ENCODE results near the gene MZT2A.
A peak's percentile ranks its signal among the peaks of the same experiment; 100 is the strongest.
"Not testable (repeated sequence)": the region's sequence is repeated elsewhere in the genome, so short reads cannot be mapped to it uniquely, and the experiment has no call there.

Gene MZT2A

DNA sequence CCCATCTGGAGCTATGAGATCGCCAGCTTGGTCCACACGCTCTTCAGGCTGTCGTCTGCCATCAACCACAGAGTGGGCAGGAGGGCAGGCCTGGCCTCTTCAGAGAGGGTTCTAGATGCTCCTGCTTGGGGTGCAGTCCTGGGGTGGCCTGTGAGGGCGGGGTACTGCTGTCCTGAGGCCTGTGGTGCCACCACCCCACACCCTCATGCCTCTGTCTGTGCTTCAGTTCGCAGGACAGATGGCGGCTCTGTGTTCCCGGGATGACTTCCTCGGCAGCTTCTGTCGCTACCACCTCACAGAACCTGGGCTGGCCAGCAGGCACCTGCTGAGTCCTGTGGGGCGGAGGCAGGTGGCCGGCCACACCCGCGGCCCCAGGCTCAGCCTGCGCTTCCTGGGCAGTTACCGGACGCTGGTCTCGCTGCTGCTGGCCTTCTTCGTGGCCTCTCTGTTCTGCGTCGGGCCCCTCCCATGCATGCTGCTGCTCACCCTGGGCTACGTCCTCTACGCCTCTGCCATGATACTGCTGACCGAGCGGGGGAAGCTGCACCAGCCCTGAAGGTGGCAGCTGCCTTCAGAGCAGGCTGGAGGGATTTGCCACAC, 27.8 kb upstream of the MZT2A start:
- DNase-seq, result not testable (repeated sequence)

DNA sequence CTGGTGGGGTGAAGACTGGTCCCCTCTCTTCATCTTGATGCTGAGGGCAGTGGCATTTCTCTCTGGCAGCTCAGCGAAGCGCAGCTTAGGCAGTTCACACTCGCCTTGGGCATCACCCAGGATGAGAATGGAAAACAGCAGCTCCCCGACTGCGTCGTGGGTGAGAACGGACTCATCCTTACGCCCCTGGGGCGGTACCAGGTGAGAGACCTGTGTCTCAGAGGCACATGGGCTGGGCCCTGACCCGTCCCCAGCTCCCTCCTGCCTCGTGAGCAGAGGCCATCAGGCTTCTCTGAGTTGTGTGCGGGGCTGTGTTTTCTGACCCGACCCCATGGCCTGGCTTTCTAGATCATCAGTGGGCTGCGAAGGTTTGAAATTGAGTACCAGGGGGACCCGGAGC, 27.3 kb upstream of the MZT2A start:
- DNase-seq, result no peak

DNA sequence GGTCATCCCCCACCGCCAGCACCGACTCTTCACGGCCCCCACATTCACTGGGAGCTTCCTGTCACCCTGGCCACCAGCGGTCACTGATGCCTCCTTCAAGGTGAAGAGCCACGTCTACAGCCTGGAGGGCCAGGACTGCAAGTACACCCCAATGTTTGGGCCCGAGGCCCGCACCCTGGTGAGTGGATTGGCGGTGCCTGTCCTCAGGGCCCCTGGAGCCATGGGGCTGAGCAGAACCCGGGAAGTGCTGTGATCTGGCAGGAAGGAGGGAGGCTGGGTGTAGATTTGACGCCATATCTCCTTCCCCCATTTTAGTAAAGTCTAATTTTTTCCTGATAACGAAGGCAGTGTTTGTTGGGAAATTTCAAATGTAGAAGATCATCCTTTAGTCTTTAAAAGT, 26.3 kb upstream of the MZT2A start:
- not testable (repeated sequence) for DNase-seq

- not testable (repeated sequence) for DNase-seq
These were observed 25.7 kb upstream of the MZT2A start for GRCh38 chr2:131517856-131518255.

GRCh38 chr2:131517106-131517831, 25.1 kb upstream of the MZT2A start:
- no peak for DNase-seq

DNA sequence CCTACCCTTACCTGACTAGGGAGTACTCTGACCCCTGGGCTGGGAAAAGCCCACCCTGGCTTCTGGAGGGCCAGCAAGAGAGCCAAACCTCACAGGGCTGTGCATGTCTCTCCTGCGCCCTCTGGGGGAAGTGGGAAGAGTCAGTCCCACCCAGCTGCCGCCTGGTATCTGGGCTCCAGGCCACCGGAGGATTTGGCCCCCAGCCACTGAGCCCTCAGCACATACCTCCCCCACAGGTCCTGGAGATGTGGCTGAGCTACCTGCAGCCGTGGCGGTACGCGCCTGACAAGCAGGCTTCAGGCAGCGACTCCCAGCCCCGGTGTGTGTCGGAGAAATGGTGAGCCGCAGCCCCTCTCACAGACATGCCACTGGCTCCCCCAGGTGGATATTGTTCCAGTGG, 24.4 kb upstream of the MZT2A start:
- not testable (repeated sequence) for DNase-seq

GRCh38 chr2:131516011-131516410, 23.8 kb upstream of the MZT2A start:
- no peak for DNase-seq

DNA sequence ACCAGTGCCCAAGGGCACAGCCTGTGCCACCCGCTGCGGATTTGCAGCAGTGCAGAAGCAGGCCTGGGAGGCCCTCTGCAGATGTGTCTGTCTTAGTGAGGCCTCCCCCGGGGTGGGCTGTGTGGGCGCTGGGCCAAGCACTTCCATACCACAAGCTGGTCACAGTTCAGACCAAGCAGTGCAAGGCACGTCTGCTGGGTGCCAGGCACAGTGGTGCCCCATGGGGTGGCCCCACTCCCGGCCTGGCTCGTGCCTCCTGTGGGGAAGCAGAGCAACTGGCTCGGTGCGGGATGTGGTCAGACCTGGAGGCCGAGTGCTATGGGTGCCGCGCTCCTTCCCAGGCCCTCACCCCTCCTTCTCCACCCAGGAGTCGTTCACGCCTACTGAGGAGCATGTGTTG, 23.0 kb upstream of the MZT2A start:
- not testable (repeated sequence) for DNase-seq

GRCh38 chr2:131514408-131515166, 22.4 kb upstream of the MZT2A start:
- DNase-seq, result not testable (repeated sequence)

DNA sequence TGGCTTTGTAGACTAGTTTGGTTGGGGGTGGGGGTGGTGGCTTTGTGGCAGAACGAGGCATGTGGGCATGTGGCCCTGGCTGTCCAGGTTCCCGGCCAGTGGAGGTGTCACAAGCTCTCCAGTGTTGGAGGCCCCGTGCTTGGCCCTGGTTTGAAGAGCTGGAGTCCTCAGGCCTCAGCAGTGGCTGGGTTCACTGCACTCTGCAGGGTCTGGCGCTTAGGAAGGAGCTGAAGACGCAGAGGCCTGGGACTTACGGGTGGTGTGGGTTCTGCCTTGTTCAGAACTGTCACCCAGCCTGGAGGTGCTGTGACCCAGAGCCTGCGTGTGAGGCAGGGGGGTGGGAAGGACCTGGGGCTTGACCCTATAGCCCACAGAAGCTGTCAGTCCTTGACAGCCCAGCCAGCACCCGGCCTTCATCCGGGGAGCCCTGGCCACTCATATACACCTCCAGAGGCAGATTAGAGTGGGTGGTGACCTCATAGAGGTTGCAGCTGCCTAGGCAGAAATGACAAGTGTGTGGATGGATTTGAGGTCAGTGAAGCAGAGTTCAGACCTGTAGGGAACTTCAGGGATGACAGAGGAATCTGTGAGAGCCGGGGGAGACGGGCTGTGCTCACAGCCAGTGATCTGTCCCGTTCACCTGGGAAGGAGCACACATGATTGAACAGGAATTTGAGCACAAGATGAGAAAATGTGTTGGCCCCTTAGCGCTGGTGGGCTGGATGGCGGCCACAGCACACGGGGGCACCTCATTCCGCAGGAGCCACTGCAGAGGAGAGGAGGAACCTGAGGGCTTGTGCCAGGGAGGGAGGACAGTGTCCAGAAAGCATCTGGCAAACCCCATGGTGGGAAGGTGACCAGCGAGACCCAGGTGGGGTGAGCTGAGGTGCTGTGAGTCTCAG, 20.0 kb upstream of the MZT2A start:
- not testable (repeated sequence) for DNase-seq

DNA sequence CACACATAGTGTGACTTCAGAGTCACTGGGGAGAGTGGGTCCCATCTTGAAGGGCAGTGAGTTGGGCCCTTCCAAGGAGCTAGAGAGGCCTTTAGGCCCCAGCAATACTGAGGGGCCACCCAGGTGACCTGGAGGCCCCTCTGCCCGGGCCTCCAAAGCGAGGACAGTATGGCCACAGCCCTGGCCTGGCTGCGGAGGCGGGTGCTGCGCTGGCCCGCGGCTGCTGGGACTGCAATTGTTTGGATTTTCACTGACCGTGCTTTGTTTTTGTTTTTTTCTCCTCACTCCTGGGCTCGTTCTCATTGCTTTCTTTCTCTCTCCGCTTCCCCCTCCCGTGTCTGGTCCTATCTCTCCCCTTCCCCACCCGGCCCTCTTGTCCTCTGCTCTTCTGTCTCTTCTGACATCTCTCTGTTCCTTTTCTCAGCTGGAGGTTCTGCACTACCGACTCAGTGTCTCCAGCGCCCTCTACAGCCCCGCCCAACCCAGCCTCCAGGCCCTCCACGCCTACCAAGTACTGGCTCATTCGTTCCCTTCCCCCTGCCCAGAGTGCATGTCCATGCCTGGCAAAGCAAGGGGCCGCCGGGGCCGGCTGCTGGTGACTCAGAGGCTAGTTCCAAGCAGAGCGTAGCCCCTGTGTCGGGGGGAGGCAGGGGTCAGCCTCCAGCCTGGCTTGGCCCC, 19.2 kb upstream of the MZT2A start:
- not testable (repeated sequence) for DNase-seq

- no peak for DNase-seq
These were observed 17.4 kb upstream of the MZT2A start for GRCh38 chr2:131509615-131510014.

GRCh38 chr2:131504082-131504750, 12.0 kb upstream of the MZT2A start:
- DNase-seq, result not testable (repeated sequence)

DNA sequence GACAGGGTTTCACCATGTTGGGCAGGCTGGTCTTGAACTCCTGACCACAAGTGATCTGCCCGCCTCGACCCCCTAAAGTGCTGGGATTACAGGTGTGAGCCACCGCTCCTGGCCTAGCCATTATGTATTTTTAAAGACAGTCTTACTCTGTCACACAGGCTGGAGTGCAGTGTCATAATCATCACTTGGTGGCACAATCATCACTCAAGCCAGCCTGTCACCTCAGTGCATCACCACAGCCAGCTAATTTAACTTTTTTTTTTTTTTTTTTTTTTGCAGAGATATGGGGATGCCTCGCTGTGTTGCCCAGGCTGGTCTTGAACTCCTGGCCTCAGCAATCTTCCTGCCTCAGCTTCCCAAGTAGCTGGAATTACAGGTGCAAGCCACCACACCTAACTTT, 11.4 kb upstream of the MZT2A start:
- not testable (repeated sequence) for DNase-seq

DNA sequence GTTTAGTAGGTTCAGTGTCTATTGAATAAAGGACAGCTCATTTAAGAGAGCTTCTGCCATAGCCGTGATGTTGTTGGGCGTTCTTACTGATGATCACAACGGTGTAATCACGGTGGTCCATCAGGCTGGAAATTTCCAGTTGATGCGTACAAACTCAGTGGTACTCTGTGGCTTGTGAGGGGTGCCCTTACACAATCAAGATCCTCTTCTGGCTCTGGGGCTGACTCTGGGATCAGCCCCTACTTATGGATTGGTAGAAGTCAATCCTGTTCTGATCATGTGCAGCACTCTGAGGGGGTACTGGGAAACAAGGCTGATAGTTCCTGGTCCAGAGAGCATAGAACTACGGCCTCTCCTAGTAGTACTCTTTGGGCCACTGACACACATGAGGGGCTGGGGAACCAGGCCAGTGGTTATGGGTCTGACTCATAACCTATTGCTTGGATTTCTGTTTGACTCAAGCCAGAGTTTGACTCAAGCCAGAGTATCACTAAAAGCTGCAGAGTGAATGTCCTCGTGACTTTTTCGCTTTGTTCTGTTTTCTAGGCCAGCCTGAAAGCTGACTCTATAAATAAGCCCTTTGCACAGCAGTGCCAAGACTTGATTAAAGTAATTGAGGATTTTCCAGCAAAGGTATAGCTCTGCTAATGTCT, 6.2 kb upstream of the MZT2A start:
- DNase-seq, result not testable (repeated sequence)

DNA sequence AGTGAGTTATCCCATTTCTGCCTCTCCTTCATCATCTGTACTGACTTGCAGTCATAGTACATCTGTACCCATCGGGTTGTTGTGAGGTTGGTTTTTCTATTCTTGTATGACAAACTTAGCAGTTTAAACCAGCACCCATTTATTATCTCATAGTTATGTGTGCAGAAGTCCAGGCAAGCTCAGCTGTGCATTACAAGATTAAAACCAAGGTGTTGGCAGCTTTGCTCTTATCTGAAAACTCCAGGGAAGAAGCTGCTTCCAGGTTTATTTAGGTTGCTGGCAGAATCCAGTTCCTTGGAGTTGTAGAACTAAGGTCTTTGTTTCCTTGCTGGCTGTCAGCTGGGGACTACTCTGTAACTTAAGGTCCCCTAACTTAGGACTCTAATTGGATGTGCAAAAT, 3.3 kb upstream of the MZT2A start:
- not testable (repeated sequence) for DNase-seq

DNA sequence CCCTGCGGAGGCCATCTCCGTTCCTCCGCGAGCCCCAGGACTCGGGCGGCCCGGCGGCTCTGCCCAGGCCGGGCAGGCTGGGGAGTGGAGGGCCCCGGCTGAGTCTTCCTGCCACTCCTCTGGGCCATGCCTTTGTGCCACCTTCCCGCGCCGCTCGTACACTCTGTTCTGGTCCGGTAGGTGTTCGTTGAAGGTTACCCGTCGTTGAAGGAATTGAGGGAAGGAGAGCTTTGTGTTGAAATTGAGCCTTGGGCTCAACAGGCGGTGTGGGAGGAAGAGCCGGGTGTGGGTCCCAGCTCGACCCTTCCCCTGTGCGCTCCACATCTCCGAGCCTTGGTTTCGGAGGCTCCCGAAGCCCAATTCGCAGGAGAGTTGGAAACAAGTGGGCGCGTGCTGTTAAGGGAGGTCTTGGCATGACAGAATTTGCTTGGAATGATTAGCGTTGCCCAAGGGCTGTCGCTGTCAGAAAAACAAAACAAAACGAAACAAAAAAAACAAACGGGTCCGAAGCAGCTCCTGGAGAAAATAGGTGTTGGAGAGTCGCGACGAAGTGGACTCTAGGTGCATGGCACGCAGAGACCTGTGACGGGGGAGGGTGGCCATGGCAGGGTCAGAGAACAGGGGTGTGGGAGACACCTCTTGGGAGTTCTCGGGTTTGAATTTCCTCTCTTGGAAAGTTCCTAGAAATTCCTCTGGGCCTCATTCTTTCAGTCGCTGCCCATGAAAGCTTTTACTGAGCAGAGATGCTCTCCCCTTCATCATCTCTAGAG, 1.2 kb upstream of the MZT2A start:
- no peak for DNase-seq

- DNase-seq, result peak; percentile 95
These were observed 411 bp upstream of the MZT2A start for GRCh38 chr2:131492418-131493198.

- not testable (repeated sequence) for DNase-seq
These were observed 744 bp downstream of the MZT2A start for GRCh38 chr2:131491469-131491836.
